A673 (cell line): ENCODE data around the gene GIMAP5. TPM values are rescaled to one million over a fixed set of nuclear protein-coding genes. Genes with fewer than 3 reads are reported as not detected.

Experiments used
- BruUV-seq: library from RNA; stranded (reverse); fragments of 400-500 nt; replicated peaks from 2 replicates; lab custom pipeline; 2021; lab: Mats Ljungman, UMichigan
- CTCF ChIA-PET: fragments of 300-600 bp; sonication (Branson Sonifier 250); formaldehyde crosslinking; loops from one replicate; lab custom pipeline; 2022; ENCODE audit warnings: antibody characterized with exemption; lab: Charles Lee
- POLR2A ChIA-PET: fragments of 300-600 bp; sonication (Branson Sonifier 250); formaldehyde crosslinking; loops from one replicate; lab custom pipeline; 2022; ENCODE audit warnings: antibody characterized with exemption; ENCODE audit not compliant: low non-redundant PET; lab: Charles Lee
- DNase-seq: peaks from one replicate; pipeline ENCODE4 v3.0.0-alpha.2; 2015; ENCODE audit warnings: low spot score
- H3K27ac ChIP-seq: fragments of 200-600 bp; sonication (generic); 2 replicates; pipeline ENCODE4 v1.5.1; 2016; ENCODE audit warnings: mixed run types, low read depth, mild to moderate bottlenecking, mixed read lengths, antibody characterized with exemption, low read length; ENCODE audit not compliant: poor library complexity, severe bottlenecking
- H3K27me3 ChIP-seq: fragments of 200-600 bp; sonication (generic); replicated peaks from 2 replicates; pipeline ENCODE4 v1.6.1; 2017; ENCODE audit warnings: mixed run types, low read depth, mild to moderate bottlenecking, mixed read lengths, antibody characterized with exemption, low read length; ENCODE audit not compliant: insufficient read depth, poor library complexity
- H3K36me3 ChIP-seq: fragments of 200-600 bp; sonication (generic); 2 replicates; pipeline ENCODE4 v1.6.1; 2016; ENCODE audit warnings: mixed run types, mild to moderate bottlenecking, mixed read lengths, antibody characterized with exemption, low read length; ENCODE audit not compliant: insufficient read depth, poor library complexity, severe bottlenecking
- H3K4me1 ChIP-seq: fragments of 200-600 bp; sonication (generic); 2 replicates; pipeline ENCODE4 v1.6.1; 2017; ENCODE audit warnings: mixed run types, mild to moderate bottlenecking, mixed read lengths, antibody characterized with exemption, low read length; ENCODE audit not compliant: insufficient read depth, poor library complexity, severe bottlenecking
- H3K4me3 ChIP-seq: fragments of 200-600 bp; sonication (generic); 2 replicates; pipeline ENCODE4 v1.5.1; 2016; ENCODE audit warnings: low read depth, mixed run types, mild to moderate bottlenecking, mixed read lengths, low read length; ENCODE audit not compliant: poor library complexity, severe bottlenecking
- H3K9me3 ChIP-seq: fragments of 200-600 bp; sonication (generic); 2 replicates; pipeline ENCODE4 v1.6.1; 2016; ENCODE audit warnings: mixed run types, low read depth, mild to moderate bottlenecking, mixed read lengths, antibody characterized with exemption, low read length; ENCODE audit not compliant: poor library complexity, severe bottlenecking
- CTCF ChIP-seq: fragments of 300-800, 200-600 bp; sonication (generic); conservative IDR thresholded peaks from 2 replicates; pipeline ENCODE4 v1.5.1; 2017; ENCODE audit warnings: low read depth, mild to moderate bottlenecking, antibody characterized with exemption, low read length, moderate library complexity, mixed read lengths
- EZH2 ChIP-seq: fragments of 200-600 bp; sonication (generic); IDR thresholded peaks from 2 replicates; pipeline ENCODE4 v1.6.1; 2017; ENCODE audit warnings: borderline replicate concordance, low read depth, mild to moderate bottlenecking, mixed read lengths, antibody characterized with exemption, low read length; ENCODE audit not compliant: poor library complexity, severe bottlenecking
- intact Hi-C: fragments of 100-400 bp; cut with micrococcal nuclease; formaldehyde crosslinking; loops from one replicate; pipeline ENCODE4 v1.10.0; 2022; ENCODE audit not compliant: unreplicated experiment
- total RNA-seq: library from RNA; stranded (reverse); gene quantifications from 2 replicates; pipeline ENCODE4 v1.2.3, GENCODE V29; 2021

GIMAP5 gene
- total RNA-seq, 1 experiment from 2014 or later: 0.58 TPM

GRCh38 chr7:150740053-150740452, 2.8 kb downstream of the GIMAP5 start:
- ChIA-PET CTCF (no interaction called here), POLR2A (no interaction called here)
- TF ChIP-seq CTCF (no peak), EZH2 (no peak)
- Histone ChIP-seq H3K27me3 (no peaks in the 10 kb centered on the region), H3K36me3 (no peaks in the 10 kb centered on the region), H3K4me3 (no peak overlapping the region), H3K4me1 (no peaks in the 10 kb centered on the region), H3K27ac (no peak overlapping the region), H3K9me3 (no peaks in the 10 kb centered on the region)
- no TSS peak for BruUV-seq
- intact Hi-C loops: no loop called here
- DNase-seq: no peak

DNA sequence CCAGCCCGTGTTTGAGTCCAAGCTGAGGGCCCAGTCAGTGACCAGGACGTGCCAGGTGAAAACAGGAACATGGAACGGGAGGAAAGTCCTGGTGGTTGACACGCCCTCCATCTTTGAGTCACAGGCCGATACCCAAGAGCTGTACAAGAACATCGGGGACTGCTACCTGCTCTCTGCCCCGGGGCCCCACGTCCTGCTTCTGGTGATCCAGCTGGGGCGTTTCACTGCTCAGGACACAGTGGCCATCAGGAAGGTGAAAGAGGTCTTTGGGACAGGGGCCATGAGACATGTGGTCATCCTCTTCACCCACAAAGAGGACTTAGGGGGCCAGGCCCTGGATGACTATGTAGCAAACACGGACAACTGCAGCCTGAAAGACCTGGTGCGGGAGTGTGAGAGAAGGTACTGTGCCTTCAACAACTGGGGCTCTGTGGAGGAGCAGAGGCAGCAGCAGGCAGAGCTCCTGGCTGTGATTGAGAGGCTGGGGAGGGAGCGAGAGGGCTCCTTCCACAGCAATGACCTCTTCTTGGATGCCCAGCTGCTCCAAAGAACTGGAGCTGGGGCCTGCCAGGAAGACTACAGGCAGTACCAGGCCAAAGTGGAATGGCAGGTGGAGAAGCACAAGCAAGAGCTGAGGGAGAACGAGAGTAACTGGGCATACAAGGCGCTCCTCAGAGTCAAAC, 5.2 kb downstream of the GIMAP5 start:
- DNase-seq: no peak
- intact Hi-C loops: no loop called here
- no peak overlapping the region for H3K4me3 ChIP-seq
- H3K9me3 ChIP-seq: no peaks in the 10 kb centered on the region
- TF ChIP-seq EZH2 (no peak), CTCF (no peak)
- POLR2A ChIA-PET: no interaction called here
- BruUV-seq: no TSS peak
- no peaks in the 10 kb centered on the region for H3K27me3 ChIP-seq
- no peaks in the 10 kb centered on the region for H3K4me1 ChIP-seq
- no peaks in the 10 kb centered on the region for H3K36me3 ChIP-seq
- CTCF ChIA-PET: no interaction called here
- no peak overlapping the region for H3K27ac ChIP-seq

DNA sequence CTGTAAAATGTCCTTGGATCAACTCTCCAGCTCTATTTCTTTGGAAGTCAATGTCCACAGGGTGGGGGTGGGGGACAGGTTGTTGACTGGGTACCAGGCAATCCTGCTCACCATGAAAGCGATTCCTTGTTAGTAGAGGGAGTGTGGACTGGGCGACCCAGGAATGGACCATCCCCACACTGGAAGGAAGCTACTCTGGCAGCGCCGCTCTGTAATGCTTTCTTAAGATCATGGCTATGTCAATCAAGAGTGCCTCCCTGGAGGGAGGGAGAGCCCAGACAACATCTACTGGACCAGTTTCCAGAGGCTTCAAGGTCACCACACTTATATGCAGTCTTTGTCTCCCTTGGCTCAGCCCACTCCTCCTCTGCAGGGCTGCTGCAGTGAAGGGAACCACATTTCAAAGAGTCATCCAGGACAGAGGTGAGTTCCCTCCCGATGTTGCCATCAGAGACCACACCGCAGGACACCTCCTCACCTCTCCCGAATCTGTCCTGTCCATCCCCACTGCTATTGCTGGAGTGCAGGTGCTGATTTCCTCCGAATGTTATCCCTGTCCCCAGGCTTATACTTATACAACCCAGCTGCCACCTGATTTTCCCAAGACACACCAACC, 6.9 kb downstream of the GIMAP5 start:
- no peaks in the 10 kb centered on the region for H3K27me3 ChIP-seq
- no peaks in the 10 kb centered on the region for H3K9me3 ChIP-seq
- ChIA-PET POLR2A (no interaction called here), CTCF (no interaction called here)
- no peaks in the 10 kb centered on the region for H3K36me3 ChIP-seq
- DNase-seq: no peak
- H3K4me1 ChIP-seq: no peaks in the 10 kb centered on the region
- H3K27ac ChIP-seq: no peak overlapping the region
- no TSS peak for BruUV-seq
- H3K4me3 ChIP-seq: no peak overlapping the region
- no peak for TF ChIP-seq EZH2
- intact Hi-C loops: no loop called here
